ENCODE results near the gene CELA2A. TPM values are rescaled to one million over a fixed set of nuclear protein-coding genes. Genes with fewer than 3 reads are reported as not detected.

Gene CELA2A
- total RNA-seq, 1 experiment from 2014 or later = 0.72 TPM

DNA sequence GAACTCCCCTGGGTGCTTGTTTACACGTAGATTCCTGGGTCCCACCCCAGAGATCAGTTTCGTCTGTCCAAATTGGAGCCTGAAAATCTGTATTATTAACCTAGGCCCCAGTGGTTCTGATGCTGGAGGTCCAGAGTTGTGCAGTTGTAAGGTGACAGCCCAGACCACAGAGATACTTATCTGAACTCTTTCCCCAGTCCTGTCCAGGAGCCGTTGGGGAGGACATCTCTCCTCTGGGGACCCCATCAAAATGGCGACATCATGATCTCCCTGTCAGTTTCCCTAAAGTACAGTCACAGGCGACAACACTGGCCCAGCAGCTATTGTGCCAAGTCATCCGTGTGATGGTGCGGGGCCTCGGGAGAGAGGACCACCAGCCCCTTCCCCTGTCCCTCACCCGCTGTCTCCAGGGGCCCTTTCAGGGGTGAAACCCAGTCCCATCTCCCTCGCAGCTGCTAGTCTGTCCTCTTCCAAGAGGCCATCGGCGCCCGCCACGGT is 47.6 kb upstream of the CELA2A start:
- Histone ChIP-seq H3K9me3 (ENCODE audit: control insufficient read depth, insufficient read depth, low read depth, low read length) (no peaks in the 10 kb centered on the region), H3K4me3 (ENCODE audit: low read depth in 2 of 2, low read length in 2 of 2) (peak overlapping the region; percentile 54 to 75), H3K27ac (ENCODE audit: low read length) (peak overlapping the region; percentile 61), H3K36me3 (ENCODE audit: control insufficient read depth, insufficient read depth, low read length) (no peaks in the 10 kb centered on the region; the same call in 1 of the 2 replicates), H3K4me1 (ENCODE audit: control insufficient read depth, insufficient read depth, low read length) (peaks cover 35% of the 10 kb centered on the region), H3K27me3 (ENCODE audit: control insufficient read depth, insufficient read depth, low read length) (no peaks in the 10 kb centered on the region)
- DNase-seq (ENCODE audit: low read depth, low spot score) (no peak), ATAC-seq (no peak)
- intact Hi-C loops (cut with micrococcal nuclease; ENCODE audit: unreplicated experiment) (no loop called here), in situ Hi-C loops (cut with HindIII; ENCODE audit: low pct_unique_long_range_greater_than_20kb, low sequenced_read_pairs) (no loop called here)
- POLR2A ChIA-PET = no interaction called here
- no peak for TF ChIP-seq POLR2AphosphoS5 (IDR thresholded peaks at IDR 0.05; ENCODE audit: low read depth, low read length)
- TF ChIP-seq, protein P1, sequence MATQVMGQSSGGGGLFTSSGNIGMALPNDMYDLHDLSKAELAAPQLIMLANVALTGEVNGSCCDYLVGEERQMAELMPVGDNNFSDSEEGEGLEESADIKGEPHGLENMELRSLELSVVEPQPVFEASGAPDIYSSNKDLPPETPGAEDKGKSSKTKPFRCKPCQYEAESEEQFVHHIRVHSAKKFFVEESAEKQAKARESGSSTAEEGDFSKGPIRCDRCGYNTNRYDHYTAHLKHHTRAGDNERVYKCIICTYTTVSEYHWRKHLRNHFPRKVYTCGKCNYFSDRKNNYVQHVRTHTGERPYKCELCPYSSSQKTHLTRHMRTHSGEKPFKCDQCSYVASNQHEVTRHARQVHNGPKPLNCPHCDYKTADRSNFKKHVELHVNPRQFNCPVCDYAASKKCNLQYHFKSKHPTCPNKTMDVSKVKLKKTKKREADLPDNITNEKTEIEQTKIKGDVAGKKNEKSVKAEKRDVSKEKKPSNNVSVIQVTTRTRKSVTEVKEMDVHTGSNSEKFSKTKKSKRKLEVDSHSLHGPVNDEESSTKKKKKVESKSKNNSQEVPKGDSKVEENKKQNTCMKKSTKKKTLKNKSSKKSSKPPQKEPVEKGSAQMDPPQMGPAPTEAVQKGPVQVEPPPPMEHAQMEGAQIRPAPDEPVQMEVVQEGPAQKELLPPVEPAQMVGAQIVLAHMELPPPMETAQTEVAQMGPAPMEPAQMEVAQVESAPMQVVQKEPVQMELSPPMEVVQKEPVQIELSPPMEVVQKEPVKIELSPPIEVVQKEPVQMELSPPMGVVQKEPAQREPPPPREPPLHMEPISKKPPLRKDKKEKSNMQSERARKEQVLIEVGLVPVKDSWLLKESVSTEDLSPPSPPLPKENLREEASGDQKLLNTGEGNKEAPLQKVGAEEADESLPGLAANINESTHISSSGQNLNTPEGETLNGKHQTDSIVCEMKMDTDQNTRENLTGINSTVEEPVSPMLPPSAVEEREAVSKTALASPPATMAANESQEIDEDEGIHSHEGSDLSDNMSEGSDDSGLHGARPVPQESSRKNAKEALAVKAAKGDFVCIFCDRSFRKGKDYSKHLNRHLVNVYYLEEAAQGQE (IDR thresholded peaks at IDR 0.05; ENCODE audit: insufficient read depth in 1 of 2, low read depth in 2 of 2, low read length in 1 of 2) = no peak
- TF ChIP-seq, protein P2, sequence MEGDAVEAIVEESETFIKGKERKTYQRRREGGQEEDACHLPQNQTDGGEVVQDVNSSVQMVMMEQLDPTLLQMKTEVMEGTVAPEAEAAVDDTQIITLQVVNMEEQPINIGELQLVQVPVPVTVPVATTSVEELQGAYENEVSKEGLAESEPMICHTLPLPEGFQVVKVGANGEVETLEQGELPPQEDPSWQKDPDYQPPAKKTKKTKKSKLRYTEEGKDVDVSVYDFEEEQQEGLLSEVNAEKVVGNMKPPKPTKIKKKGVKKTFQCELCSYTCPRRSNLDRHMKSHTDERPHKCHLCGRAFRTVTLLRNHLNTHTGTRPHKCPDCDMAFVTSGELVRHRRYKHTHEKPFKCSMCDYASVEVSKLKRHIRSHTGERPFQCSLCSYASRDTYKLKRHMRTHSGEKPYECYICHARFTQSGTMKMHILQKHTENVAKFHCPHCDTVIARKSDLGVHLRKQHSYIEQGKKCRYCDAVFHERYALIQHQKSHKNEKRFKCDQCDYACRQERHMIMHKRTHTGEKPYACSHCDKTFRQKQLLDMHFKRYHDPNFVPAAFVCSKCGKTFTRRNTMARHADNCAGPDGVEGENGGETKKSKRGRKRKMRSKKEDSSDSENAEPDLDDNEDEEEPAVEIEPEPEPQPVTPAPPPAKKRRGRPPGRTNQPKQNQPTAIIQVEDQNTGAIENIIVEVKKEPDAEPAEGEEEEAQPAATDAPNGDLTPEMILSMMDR (IDR thresholded peaks at IDR 0.05) = no peak
- no peak for TF ChIP-seq SIN3A (IDR thresholded peaks at IDR 0.05; ENCODE audit: borderline replicate concordance, insufficient read depth, low read depth, low read length)
- TF ChIP-seq TCF7L2 (IDR thresholded peaks at IDR 0.05; ENCODE audit: low read depth, low read length) = no peak
- no TSS peak for BruUV-seq (replicated peaks)
- CTCF ChIA-PET = no interaction called here

DNA sequence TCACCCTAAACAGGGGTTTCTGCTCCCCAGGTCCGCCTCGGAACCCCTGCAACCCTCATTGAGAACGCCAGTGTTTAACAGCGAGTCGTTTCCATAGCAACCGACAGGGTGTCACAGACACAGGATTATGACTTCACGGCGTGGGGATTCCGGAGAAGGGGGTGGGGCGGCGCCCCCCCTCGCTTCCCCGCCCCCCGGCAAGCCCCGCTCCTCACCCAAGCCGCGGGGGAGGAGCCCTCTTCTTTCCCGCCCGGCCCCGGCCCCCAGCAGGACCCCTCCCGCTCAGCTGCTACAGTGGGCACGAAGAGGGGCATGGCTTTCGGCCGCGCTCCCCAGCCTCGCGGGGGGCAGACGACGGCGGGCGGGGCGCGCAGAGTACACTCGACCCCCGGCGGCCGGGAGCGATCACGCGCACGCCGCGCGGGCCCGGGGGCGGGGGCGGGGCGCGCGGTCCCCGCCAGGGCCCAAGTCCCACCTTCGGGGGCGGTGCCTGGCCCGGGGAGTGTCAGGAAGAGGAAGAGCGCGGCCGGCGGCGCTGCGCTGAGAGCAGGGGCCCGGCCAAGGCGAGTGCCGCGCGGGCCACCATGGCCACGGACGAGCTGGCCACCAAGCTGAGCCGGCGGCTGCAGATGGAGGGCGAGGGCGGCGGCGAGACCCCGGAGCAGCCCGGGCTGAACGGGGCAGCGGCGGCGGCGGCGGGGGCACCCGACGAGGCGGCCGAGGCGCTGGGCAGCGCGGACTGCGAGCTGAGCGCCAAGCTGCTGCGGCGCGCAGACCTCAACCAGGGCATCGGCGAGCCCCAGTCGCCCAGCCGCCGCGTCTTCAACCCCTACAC is 46.9 kb upstream of the CELA2A start, which contains the start of gene EFHD2:
Gene EFHD2 (plus strand): TSS at position 501 of the 835 bp plus-strand sequence. CDS start 84 bp downstream, at position 585.
- CTCF ChIA-PET = no interaction called here

More for the DNA sequence above, 46.9 kb upstream of the CELA2A start, which contains the start of gene EFHD2:
- H3K27ac ChIP-seq (ENCODE audit: low read length) = peak within 1 kb of the TSS; percentile 92
- POLR2A ChIA-PET = no interaction called here
- DNase-seq (ENCODE audit: low read depth, low spot score) = no peak
- in situ Hi-C loops (cut with HindIII; ENCODE audit: low pct_unique_long_range_greater_than_20kb, low sequenced_read_pairs) = no loop called here
- BruUV-seq (replicated peaks) = no TSS peak
- peak; percentile 94 for ATAC-seq
- H3K4me1 ChIP-seq (ENCODE audit: control insufficient read depth, insufficient read depth, low read length) = peaks cover 38% of the 10 kb centered on the region
- TF ChIP-seq POLR2AphosphoS5 (IDR thresholded peaks at IDR 0.05; ENCODE audit: low read depth, low read length) = peak; percentile 62
- no peak for TF ChIP-seq TCF7L2 (IDR thresholded peaks at IDR 0.05; ENCODE audit: low read depth, low read length)
- peak; percentile 87; the same call in 1 of the 2 replicates for TF ChIP-seq SIN3A (IDR thresholded peaks at IDR 0.05; ENCODE audit: borderline replicate concordance, insufficient read depth, low read depth, low read length)
- TF ChIP-seq, protein P1 (IDR thresholded peaks at IDR 0.05; ENCODE audit: insufficient read depth in 1 of 2, low read depth in 2 of 2, low read length in 1 of 2) = no peak
- TF ChIP-seq, protein P2 (IDR thresholded peaks at IDR 0.05) = no peak
- no peaks in the 10 kb centered on the region for H3K9me3 ChIP-seq (ENCODE audit: control insufficient read depth, insufficient read depth, low read depth, low read length)
- H3K27me3 ChIP-seq (ENCODE audit: control insufficient read depth, insufficient read depth, low read length) = no peaks in the 10 kb centered on the region
- H3K4me3 ChIP-seq (ENCODE audit: low read depth in 2 of 2, low read length in 2 of 2) = peak within 1 kb of the TSS; percentile 75 to 87
- intact Hi-C loops (cut with micrococcal nuclease; ENCODE audit: unreplicated experiment) = no loop called here
- no peaks in the 10 kb centered on the region; the same call in 1 of the 2 replicates for H3K36me3 ChIP-seq (ENCODE audit: control insufficient read depth, insufficient read depth, low read length)
